Uterus (tissue), 2 donors: ENCODE measurements around the gene CLCF1.

Experiments used
- POLR2A ChIP-seq, 2 donors: fragments of 450-650 bp; IDR thresholded peaks; one replicate each; pipeline ENCODE4 v1.6.1; 2016; ENCODE audit warnings: antibody characterized with exemption in 2 of 2, mild to moderate bottlenecking in 1 of 2, moderate library complexity in 1 of 2
- TF ChIP-seq, protein P1 (sequence below), 4 experiments: fragments of 200-600 bp in 2 of 4; fragments of 450-650 bp in 2 of 4; sonication (generic) in 2 of 4; IDR thresholded peaks; one replicate each; pipeline ENCODE4 v1.5.1; 2016 to 2019; ENCODE audit warnings: antibody characterized with exemption in 4 of 4, mild to moderate bottlenecking in 2 of 4, moderate library complexity in 1 of 4

DNA sequence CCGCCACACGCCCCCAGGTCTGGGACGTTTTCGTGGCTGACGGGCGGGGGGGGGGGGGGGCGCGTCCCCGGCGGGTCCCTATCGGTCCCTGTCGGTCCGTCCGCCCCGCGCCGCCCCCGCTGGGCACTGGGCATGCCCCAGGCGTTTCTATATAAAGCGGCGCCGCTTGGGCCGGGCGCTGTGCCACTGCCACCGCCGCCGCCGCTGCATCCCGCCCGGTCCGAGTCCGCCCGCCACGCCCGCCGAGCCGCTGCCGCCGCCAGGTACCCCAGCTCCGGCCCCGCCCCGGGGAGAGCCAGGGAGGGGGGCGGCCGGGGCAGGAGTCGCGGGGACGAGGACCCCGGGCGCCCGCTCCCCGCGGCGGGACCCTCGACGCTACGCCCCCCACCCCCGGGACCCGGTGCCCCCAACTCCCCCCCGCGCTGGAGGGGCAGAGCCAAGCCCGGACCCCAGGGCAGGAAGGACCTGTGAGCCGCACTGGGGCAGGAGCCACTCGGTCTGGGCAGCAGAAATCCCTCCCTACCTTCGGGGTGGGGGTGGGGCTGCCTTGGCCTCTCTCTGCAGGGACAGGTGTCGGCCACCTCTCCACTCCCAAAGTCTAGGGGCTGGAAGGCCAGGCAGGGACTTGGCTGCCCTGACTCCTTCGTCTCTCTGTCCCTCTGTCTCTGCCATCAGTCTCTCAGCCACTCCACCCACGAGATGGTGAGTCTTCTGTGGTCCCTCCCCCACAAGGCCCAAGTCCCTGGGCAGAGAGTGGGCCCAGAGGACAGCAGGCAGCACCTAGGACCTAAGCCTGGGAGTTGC lies 42.3 kb upstream of the CLCF1 start, which contains the start of gene CARNS1:
- TF ChIP-seq, protein P1, sequence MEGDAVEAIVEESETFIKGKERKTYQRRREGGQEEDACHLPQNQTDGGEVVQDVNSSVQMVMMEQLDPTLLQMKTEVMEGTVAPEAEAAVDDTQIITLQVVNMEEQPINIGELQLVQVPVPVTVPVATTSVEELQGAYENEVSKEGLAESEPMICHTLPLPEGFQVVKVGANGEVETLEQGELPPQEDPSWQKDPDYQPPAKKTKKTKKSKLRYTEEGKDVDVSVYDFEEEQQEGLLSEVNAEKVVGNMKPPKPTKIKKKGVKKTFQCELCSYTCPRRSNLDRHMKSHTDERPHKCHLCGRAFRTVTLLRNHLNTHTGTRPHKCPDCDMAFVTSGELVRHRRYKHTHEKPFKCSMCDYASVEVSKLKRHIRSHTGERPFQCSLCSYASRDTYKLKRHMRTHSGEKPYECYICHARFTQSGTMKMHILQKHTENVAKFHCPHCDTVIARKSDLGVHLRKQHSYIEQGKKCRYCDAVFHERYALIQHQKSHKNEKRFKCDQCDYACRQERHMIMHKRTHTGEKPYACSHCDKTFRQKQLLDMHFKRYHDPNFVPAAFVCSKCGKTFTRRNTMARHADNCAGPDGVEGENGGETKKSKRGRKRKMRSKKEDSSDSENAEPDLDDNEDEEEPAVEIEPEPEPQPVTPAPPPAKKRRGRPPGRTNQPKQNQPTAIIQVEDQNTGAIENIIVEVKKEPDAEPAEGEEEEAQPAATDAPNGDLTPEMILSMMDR (IDR thresholded peaks at IDR 0.05): no peak
- TF ChIP-seq POLR2A (IDR thresholded peaks at IDR 0.05): no peak
